GM18858 (cell line): ENCODE measurements around the gene PIK3C2B.
"Not testable (repeated sequence)": the region's sequence is repeated elsewhere in the genome, so short reads cannot be mapped to it uniquely, and the experiment has no call there.

ENCODE experiments used
- ATAC-seq: cut with Tn5 transposase; IDR thresholded peaks from one replicate; pipeline ENCODE4 v1.9.1; 2021; ENCODE audit not compliant: unreplicated experiment

Gene PIK3C2B

GRCh38 chr1:204509186-204509635, 14.6 kb upstream of the PIK3C2B start:
- ATAC-seq, result no peak

GRCh38 chr1:204507317-204508105, 12.9 kb upstream of the PIK3C2B start:
- no peak for ATAC-seq

DNA sequence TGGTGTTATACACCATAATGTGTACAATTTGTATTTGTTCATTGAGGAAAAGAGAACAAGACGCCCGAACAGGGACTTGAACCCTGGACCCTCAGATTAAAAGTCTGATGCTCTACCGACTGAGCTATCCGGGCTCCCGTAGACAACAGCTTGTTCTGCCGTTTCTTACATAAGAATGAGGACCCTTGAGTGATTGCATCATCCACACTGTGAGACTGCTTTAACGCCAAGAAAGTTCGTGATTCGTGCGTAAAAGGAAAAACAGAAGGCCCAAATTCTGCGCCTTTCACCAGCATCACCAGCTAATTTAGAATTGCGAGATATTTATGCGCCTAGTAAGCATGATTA, 12.3 kb upstream of the PIK3C2B start:
- ATAC-seq, result peak; percentile 36

DNA sequence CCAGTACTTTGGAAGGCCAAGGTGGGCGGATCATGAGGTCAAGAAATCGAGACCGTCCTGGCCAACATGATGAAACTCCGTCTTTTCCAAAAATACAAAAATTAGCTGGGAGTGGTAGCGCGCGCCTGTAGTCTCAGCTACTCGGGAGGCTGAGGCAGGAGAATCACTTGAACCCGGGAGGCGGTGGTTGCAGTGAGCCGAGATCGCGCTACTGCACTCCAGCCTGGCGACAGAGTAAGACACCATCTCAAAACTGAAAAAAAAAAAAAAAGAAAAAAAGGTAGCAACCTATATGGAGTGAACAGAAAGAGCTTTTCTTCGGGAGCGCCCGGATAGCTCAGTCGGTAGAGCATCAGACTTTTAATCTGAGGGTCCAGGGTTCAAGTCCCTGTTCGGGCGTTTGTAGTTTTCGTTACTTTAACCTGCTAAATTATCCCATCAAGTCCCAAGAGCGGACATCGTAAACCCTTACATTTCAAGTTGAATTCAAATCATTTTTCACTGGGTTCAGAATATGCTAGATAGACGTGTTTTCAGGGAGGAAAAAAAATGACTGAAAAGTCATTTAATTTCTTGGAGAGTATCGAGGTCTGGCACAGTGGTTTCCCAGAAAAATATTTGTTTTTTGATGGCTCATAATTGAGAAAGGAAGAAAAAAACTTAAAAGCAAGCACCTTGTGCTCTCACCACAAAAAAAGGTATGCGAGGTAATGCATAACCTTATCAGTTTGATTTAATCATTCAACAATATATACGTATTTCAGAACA, 11.8 kb upstream of the PIK3C2B start:
- peak; percentile 71 for ATAC-seq

GRCh38 chr1:204505674-204506200, 11.1 kb upstream of the PIK3C2B start:
- ATAC-seq, result no peak

DNA sequence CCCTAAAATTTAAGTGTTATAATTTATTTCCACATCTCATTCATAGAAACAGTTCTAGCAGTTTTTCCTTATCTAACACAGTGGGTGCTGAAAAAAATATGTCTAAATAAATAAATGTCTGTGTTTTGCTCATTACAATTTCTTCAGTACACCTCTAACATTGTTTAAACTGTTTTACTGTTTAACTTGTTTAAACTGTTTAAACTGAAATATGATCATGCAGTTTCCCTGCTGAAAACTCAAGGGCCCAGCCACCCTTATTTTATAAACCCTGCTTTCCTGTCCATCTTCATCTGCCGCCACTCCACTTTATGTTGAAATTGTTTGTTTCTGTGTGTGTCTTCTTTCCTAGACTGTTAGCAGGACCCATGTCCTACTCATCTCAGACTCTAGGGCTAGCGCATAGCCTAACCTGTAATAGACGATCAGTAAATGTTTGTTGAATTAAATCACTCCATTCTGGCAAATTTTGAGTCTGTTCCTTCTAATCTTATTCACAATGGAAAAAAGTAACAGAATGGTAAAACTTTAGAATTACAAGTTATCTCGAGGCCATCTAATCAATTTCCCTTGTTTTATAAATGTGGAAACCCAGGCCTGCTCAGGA, 9.4 kb upstream of the PIK3C2B start:
- no peak for ATAC-seq

- ATAC-seq, result no peak
Measured at GRCh38 chr1:204503122-204503912, 8.7 kb upstream of the PIK3C2B start.

- no peak for ATAC-seq
Measured at GRCh38 chr1:204502241-204502640, 7.6 kb upstream of the PIK3C2B start.

GRCh38 chr1:204499511-204500468, 5.2 kb upstream of the PIK3C2B start:
- no peak for ATAC-seq

- no peak for ATAC-seq
Measured at GRCh38 chr1:204498981-204499380, 4.4 kb upstream of the PIK3C2B start.

DNA sequence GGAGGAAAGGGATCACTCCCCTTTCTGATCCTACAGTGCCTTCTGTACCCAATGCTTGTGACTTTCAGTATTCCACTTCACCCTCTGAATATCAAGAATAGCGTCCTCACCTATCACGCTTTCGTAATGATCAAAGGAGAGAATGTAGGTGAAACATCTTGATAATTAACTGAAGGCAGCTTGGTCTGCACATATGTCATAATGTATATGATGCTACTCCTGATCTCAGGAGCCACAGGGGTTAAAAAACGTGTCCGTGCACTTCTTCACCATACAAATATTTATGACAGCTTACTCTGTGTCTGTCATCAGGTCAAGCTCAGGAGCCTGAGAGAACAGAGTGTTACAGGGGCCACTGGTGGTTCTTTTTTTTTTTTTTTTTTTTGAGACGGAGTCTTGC, 1.2 kb upstream of the PIK3C2B start:
- no peak for ATAC-seq

GRCh38 chr1:204495078-204495753, 611 bp upstream of the PIK3C2B start:
- peak; percentile 16 for ATAC-seq

DNA sequence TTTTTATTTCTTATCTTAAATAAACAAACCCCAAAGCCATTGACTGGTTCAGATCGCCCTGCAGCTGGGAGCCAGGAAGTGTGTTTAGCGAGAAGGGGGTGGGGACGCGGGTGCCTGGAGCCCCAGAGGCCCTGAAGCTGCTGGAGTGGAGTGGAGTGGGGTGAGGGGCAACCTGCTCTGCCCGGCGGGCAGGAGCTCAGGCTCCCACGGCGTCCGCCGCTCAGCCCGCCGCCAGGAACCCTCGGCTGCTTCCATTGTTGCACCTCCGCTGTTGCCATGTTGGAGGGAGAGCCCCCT, 673 bp downstream of the PIK3C2B start:
- peak; percentile 25 for ATAC-seq

DNA sequence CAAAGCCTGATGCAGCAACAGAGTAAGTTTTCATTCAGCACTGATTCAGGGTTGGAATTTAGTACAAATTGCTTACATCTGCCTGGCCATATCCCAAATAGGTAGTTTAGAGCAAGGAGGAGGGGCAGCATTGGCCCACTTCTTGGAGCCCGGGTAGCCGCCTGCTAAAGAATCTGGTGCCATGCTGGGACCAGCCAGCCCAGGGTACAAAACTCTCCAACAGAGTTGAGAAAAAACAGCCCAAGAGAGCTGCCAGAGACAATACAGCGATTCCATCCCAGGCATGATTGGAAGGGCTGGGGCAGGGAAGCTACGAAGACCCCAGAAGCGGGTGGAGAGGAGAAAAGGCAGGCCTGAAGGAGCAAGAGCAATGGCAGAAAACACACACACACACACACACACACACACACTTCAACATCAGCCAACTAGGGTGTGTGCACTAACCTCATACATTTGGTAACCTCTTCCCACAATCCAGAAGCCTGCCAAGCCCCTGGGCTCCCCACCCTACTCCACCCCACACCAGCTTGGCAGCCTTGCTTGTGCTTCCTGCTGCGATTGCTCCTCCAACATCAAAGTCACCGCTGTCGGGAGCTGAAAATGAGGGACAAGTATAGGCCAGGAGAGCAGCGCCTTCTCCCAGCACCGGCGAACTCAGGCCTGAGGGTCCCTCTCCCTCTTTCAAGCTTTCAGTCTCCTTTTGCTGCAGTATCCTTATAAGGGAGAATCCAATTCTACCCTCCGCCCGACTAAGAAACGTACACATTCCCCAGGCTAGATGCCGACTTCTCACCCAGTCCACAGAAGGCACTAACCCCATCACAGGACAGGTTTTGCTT, 1.2 kb downstream of the PIK3C2B start:
- peak; percentile 9 for ATAC-seq

DNA sequence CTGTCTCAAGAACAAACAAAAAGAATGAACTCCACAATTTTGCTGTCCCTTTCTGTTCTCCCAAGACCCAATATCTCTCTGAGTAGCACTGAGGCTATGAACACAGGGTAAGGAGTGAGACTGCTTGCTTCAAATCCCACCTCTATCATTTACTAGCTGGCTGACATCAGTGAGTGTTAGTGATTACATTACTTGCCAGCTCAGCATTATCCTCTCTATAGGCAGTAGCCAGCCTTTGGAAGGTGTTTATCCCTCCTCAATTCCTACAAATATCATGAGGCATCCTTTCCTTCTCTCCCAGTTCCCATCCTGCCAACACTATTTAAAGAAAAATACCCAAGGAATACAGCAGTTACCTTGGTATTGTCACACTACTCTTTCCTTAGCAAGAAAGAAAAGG, 3.0 kb downstream of the PIK3C2B start:
- ATAC-seq, result no peak

DNA sequence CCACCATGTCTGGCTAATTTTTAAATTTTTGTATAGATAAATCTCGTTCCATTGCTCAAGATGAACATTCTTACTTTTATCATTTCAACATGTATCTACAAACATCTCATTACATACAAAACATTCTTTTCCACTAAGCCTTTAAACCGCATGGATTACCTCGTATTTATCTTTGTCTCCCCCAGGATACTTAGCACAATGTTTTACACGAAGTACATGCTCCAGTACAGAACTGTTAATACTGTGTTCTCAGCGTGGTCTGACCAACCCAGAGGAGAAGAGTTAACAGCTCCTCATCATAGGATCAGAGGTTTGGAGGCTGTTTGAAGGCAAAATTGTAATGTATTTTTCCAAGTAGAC, 7.4 kb downstream of the PIK3C2B start:
- no peak for ATAC-seq

GRCh38 chr1:204486513-204487255, 7.9 kb downstream of the PIK3C2B start:
- not testable (repeated sequence) for ATAC-seq

- no peak for ATAC-seq
Measured at GRCh38 chr1:204483791-204484190, 10.8 kb downstream of the PIK3C2B start.
